GM12864 (cell line): ENCODE results near the gene MARCHF9.

Source experiments
- DNase-seq: peaks from one replicate; pipeline ENCODE4 v3.0.0-alpha.2; 2011; ENCODE audit warnings: low read depth
- H3K4me3 ChIP-seq: 2 replicates; pipeline ENCODE4 v1.5.1; 2011; ENCODE audit warnings: mild to moderate bottlenecking, low read depth, low read length, control low read depth
- TF ChIP-seq, protein P1 (sequence below): IDR thresholded peaks from 2 replicates; pipeline ENCODE4 v1.5.1; 2011; ENCODE audit warnings: low read depth, mild to moderate bottlenecking, moderate library complexity, low read length, control low read depth, inconsistent platforms; ENCODE audit errors: missing control alignments

MARCHF9 gene

DNA sequence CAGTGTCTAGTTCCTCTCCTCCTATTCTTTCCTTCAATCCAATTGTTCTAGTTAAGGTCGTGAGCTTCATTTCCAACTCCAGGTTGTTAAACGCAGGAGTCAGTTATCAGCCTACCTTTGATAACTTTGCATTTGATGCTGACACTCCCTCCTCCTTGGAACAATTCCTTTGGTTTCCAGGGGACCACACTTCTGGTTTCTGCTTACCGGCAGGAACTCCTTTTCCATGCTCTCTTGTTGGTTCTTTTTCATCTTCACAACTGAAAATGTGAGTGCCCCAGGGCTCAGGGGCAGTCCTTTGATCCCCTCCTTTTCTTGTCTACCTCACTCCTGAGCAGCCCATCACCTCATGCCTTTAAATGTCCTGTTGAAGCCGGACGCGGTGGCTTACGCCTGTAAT, 22.5 kb downstream of the MARCHF9 start:
- TF ChIP-seq, protein P1, sequence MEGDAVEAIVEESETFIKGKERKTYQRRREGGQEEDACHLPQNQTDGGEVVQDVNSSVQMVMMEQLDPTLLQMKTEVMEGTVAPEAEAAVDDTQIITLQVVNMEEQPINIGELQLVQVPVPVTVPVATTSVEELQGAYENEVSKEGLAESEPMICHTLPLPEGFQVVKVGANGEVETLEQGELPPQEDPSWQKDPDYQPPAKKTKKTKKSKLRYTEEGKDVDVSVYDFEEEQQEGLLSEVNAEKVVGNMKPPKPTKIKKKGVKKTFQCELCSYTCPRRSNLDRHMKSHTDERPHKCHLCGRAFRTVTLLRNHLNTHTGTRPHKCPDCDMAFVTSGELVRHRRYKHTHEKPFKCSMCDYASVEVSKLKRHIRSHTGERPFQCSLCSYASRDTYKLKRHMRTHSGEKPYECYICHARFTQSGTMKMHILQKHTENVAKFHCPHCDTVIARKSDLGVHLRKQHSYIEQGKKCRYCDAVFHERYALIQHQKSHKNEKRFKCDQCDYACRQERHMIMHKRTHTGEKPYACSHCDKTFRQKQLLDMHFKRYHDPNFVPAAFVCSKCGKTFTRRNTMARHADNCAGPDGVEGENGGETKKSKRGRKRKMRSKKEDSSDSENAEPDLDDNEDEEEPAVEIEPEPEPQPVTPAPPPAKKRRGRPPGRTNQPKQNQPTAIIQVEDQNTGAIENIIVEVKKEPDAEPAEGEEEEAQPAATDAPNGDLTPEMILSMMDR = no peak
- H3K4me3 ChIP-seq = no peak overlapping the region

GRCh38 chr12:57777911-57778310, 23.0 kb downstream of the MARCHF9 start:
- DNase-seq = no peak
- TF ChIP-seq, protein P1 = no peak
- no peak overlapping the region for H3K4me3 ChIP-seq

More for the DNA sequence above, 22.5 kb downstream of the MARCHF9 start:
- DNase-seq = no peak

GRCh38 chr12:57779736-57780135, 24.8 kb downstream of the MARCHF9 start:
- H3K4me3 ChIP-seq = no peak overlapping the region
- DNase-seq = no peak
- TF ChIP-seq, protein P1 = no peak

GRCh38 chr12:57780284-57780897, 25.5 kb downstream of the MARCHF9 start:
- TF ChIP-seq, protein P1 = no peak
- no peak overlapping the region for H3K4me3 ChIP-seq
- DNase-seq = no peak

DNA sequence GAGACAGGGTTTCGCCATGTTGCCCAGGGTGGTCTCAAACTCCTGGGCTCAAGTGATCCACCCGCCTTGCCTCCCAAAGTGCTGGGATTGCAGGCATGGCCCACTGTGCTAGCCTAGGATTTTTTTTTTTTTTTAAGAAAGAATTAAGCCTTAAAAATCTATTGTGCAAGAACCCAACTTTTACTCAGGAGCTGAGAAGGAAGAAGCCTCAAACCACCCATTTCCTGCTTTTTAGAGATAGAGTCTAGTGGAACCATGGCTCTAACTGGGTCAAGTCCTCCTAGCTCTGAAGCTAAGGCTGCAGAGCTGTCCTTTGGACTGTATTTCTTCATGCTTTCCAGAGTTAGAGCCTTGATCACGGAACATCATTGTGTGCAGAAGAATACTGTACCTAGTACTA, 26.3 kb downstream of the MARCHF9 start:
- TF ChIP-seq, protein P1 = no peak
- no peak for DNase-seq
- no peak overlapping the region for H3K4me3 ChIP-seq

- no peak for DNase-seq
- H3K4me3 ChIP-seq = no peak overlapping the region
- TF ChIP-seq, protein P1 = no peak
Measured at GRCh38 chr12:57781801-57782200, 26.9 kb downstream of the MARCHF9 start.

DNA sequence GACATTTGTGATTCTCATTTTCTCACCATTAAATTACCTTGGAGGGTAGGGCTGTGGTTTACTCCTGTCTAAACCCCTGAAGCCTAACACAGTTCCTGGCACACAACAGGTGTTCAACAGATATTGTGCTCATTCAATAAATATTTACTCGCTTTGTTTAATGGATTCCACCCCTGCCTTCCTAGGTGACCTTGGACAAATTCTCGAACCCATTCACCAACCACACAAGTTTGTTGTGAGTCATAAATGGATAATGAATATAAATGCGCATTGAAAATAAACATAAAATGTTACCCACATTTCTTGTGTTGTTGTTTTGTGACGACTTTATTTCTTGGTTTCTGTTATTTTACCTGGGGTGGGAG, 27.3 kb downstream of the MARCHF9 start:
- H3K4me3 ChIP-seq = no peak overlapping the region
- DNase-seq = no peak
- TF ChIP-seq, protein P1 = no peak
